ENCODE measurements around the gene ARHGAP32.
"Not testable (repeated sequence)": the region's sequence is repeated elsewhere in the genome, so short reads cannot be mapped to it uniquely, and the experiment has no call there.

The ARHGAP32 gene

GRCh38 chr11:128927108-128927461 lies 265.0 kb downstream of the ARHGAP32 start:
- DNase-seq: no peak

GRCh38 chr11:128926437-128927107 lies 265.6 kb downstream of the ARHGAP32 start:
- DNase-seq: no peak

GRCh38 chr11:128926000-128926399 lies 266.1 kb downstream of the ARHGAP32 start:
- DNase-seq: no peak

- DNase-seq: no peak
These were observed 266.9 kb downstream of the ARHGAP32 start for GRCh38 chr11:128925250-128925600.

GRCh38 chr11:128924510-128925249 lies 267.4 kb downstream of the ARHGAP32 start:
- DNase-seq: no peak

- DNase-seq: no peak
These were observed 268.0 kb downstream of the ARHGAP32 start for GRCh38 chr11:128924104-128924503.

GRCh38 chr11:128921793-128922192 lies 270.3 kb downstream of the ARHGAP32 start:
- no peak for DNase-seq

GRCh38 chr11:128920666-128921065 lies 271.5 kb downstream of the ARHGAP32 start:
- DNase-seq: no peak

GRCh38 chr11:128919635-128920034 lies 272.5 kb downstream of the ARHGAP32 start:
- not testable (repeated sequence) for DNase-seq

- no peak for DNase-seq
These were observed 272.9 kb downstream of the ARHGAP32 start for GRCh38 chr11:128919216-128919615.

GRCh38 chr11:128917144-128917724 lies 274.9 kb downstream of the ARHGAP32 start:
- no peak for DNase-seq

GRCh38 chr11:128916681-128917080 lies 275.4 kb downstream of the ARHGAP32 start:
- DNase-seq: no peak

- DNase-seq: no peak
These were observed 276.0 kb downstream of the ARHGAP32 start for GRCh38 chr11:128916037-128916572.

GRCh38 chr11:128915149-128915521 lies 277.0 kb downstream of the ARHGAP32 start:
- DNase-seq: no peak

Data from stimulated activated CD4-positive, alpha-beta T cell treated with anti-CD3 and anti-CD28 coated beads, Interleukin-15, amount 100 ng/mL, for 24 hours (primary cell).